NCI-H128 (cell line): ENCODE data around the gene DCAF7.

Source experiments
- DNase-seq: peaks from one replicate; lab custom pipeline; 2025; ENCODE audit not compliant: unreplicated experiment; lab: John Stamatoyannopoulos, UW

The DCAF7 gene

GRCh38 chr17:63579633-63580032 lies 29.4 kb downstream of the DCAF7 start:
- no peak for DNase-seq

GRCh38 chr17:63587770-63588169 lies 37.5 kb downstream of the DCAF7 start:
- no peak for DNase-seq

DNA sequence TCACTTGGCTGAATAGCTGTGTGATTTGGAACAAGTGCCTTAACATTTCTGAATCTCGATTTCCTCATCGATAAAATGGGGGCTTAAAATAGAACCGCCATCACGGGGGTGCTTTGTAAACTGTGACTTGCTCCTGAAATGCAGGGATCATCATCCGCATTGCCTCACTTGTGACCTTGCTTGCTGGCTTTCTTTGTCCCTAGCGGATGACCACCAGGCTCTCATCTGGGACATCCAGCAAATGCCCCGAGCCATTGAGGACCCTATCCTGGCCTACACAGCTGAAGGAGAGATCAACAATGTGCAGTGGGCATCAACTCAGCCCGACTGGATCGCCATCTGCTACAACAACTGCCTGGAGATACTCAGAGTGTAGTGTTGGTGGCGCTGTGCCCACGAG lies 38.5 kb downstream of the DCAF7 start:
- DNase-seq: no peak

- no peak for DNase-seq
Observed at GRCh38 chr17:63589646-63590045, 39.4 kb downstream of the DCAF7 start.

GRCh38 chr17:63592797-63593196 lies 42.5 kb downstream of the DCAF7 start:
- no peak for DNase-seq

DNA sequence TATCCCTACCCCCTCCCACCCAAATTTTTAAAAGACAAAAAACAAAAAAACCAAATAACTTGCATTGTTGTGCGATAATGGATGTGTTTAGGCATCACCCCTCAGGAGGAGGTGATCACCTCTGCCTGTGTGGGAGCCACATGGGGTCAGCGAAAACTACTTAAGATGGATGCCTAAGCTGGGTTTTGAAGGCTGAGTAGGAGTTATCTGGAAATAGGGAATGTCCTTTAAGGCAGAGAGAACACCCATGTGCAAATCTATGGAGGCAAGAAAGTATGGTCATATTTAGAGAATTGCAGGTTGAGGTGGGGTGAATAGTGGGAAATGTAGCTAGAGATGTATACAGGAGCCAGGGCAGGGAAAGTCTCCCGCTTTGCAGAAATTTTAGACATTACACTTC lies 44.9 kb downstream of the DCAF7 start:
- no peak for DNase-seq

DNA sequence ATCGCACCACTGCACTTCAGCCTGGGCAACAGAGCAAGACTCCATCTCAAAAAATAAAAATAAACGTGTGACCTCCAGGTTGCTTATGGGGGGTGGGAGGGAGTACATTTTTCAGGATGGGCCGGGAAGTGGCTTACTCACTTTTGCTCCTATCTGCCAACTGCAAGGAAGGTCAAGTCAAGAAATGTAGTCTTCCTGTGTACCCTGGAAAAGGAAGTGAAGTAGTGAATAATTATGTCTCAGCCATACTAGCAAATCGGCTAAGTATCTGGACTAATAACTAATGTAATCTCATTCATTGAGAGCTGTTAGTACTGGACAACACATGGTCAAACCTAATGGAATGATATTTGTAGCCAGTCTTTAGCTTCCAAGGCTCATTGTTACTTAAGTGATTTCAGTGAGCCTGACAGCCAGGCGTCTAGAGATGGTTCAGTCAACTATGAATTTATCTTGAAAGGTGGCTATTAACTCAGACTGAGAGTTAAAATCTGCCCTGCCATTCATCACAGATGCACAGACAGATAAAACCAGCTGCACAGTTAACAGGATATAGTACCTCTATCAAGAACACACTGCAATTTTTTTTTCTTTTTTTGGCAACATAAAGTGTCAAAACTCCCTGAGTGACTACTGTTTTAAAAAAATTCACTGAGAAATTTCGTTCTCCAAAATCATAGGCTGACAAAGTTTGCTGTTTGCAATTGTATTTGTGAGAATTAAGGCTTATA lies 46.7 kb downstream of the DCAF7 start:
- DNase-seq: no peak

GRCh38 chr17:63598281-63598680 lies 48.0 kb downstream of the DCAF7 start:
- no peak for DNase-seq

DNA sequence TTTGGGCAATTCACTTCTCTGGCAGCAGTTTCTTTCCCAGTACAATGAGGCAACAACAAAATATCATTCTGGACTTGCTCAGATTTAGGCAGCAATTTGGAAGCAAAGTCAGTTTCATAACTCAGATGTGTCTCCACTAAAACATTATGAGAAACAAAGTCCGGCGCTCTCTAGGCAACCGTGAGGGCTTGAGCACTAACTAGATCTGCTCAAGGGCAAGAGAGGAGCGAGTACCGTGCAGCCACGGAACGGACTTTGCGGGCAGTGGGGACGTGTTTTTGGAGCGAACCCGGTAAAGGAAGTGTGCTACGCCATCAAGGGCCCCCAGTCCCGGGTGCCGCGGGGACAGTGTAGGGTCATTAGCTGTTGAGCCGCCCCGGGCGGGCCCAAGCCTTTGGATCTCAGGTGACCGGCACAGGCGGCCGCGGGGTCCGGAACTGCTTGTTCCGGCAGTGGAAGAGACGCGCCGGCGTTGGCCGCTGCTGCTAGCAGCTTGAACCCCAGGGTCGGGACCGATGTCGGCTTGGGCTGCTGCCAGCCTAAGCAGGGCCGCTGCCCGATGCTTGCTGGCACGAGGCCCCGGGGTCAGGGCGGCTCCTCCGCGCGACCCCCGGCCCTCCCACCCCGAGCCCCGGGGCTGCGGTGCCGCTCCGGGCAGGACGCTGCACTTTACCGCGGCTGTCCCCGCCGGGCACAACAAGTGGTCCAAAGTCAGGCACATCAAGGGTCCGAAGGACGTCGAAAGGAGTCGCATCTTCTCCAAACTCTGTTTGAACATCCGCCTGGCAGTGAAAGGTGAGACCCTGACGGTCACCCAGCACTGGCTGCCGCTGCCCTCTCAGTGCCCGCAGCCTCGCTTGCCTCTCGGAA lies 50.5 kb downstream of the DCAF7 start, which contains the start of gene TACO1:
Gene TACO1, plus strand, starts transcription at position 327 of the 870 bp plus-strand sequence. Its CDS starts 189 bp downstream, at position 516.
- peak; percentile 32 for DNase-seq

DNA sequence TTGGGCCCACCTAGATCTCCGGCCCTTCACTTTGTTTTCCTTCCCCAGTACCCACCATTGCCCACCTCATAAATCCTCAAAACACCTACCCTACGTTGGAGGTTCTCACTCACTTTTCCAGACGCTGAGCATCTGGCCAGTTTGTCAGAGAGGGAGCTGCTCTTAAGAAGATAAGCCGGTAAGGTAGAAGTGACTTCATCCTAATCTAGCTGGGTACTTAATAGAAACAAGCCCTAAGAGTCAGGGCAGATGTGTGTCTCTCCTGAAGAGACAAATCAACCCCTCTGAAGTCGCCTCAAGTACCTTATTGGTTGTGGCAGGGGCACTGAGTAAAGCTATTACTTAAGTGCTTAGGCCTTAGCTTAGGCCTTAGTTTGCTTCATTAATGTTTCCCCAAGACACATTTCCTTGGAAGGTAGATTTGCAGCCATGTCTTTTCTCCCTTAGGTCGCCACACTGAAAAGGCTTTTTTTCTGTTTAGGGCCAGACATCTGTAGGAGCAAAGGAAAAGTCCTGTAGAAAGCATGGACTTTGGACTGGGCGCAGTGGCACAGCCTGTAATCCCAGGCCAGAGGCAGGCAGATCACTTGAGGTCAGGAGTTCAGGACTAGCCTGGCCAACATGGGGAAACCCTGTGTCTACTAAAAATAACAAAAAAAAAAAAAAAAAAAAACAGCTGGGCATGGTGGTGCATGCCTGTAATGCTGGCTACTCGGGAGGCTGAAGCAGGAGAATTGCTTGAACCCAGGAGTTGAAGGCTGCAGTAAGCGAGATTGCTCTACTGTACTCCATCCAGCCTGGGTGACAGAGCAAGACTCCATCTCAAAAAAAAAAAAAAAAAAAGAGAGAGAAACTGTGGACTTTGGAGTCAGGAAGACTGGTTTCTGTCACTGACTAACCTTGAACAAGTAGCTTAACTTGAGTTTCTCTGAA lies 51.4 kb downstream of the DCAF7 start:
- DNase-seq: no peak

- DNase-seq: no peak
Observed at GRCh38 chr17:63609816-63610573, 59.7 kb downstream of the DCAF7 start.

DNA sequence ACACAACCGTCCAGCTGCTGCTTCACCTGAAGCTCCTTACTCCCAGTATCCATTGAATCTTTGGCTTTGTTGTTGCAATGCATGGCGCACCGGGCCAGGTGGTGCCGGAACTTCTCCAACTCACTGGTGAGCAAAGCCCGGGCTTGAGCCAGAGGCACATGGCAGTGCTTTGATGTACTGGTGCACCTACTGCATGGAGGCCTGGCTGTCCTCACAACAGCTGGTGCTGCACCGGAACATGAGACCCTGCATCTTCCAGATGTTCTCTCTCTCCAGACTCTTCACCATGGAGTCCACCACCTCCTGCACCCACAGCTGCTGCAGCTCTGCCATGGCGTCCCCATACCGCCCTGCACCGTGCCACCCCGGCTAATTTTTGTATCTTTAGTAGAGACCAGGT lies 60.6 kb downstream of the DCAF7 start:
- DNase-seq: no peak

DNA sequence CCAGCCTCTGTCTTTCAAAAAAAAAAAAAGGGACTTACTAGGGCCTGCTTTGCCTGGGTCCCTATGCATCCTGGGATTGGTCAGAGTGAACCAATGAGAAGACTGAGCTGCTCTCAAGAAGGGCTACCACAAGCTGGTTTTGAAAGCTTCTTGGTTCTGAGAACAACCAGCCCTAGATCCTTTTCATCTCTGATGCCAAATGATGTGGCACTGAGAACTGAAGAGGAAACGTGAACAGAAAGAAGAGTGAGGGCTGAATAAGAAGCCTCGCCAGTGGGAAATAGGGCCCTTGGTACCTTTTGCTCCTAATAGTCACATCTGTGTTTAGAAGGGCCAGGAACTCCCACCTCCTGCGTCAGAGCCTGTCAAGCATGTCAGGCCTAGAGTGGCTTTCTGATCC lies 61.1 kb downstream of the DCAF7 start:
- no peak for DNase-seq

DNA sequence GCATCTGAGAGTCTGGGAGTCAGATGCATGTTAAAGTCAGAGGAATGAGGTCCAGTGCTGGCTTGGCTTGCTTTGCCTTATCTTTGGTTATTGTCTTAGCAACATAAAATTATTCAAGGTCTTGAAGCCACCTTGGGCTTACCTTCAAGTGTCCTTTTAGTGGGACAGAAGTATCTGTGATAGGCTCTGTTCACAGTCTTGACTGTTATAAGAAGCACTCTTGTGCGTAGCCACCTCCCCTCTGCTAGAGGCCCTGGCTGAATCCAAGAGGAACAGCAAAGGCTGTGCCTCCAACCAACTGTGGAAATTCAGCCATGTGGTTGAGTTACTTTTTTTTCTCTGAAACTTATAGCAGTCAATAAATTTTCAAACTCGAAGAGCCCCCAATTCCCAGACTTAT lies 63.4 kb downstream of the DCAF7 start:
- no peak for DNase-seq

DNA sequence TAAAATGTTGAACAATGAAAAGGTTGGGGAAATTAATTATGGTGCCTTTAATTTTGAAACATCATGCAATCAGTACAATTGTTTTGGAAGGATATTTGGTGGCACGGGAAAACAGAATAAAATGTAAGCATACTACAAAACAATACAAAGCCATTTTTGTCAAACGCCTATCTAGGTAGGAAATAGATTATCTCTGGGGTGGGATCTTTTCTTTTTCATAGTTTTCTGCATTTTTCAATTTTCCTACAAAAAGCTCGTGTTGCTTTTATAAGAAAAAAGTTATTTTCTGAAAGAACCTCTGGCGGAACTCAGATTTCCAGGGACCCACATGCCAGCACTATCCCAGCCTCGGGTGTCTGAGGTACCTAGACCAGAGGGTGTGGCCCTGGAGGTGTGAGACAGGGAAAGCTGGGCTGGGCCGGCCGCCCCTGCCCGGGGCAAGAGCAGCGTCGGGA lies 71.0 kb downstream of the DCAF7 start:
- DNase-seq: no peak

DNA sequence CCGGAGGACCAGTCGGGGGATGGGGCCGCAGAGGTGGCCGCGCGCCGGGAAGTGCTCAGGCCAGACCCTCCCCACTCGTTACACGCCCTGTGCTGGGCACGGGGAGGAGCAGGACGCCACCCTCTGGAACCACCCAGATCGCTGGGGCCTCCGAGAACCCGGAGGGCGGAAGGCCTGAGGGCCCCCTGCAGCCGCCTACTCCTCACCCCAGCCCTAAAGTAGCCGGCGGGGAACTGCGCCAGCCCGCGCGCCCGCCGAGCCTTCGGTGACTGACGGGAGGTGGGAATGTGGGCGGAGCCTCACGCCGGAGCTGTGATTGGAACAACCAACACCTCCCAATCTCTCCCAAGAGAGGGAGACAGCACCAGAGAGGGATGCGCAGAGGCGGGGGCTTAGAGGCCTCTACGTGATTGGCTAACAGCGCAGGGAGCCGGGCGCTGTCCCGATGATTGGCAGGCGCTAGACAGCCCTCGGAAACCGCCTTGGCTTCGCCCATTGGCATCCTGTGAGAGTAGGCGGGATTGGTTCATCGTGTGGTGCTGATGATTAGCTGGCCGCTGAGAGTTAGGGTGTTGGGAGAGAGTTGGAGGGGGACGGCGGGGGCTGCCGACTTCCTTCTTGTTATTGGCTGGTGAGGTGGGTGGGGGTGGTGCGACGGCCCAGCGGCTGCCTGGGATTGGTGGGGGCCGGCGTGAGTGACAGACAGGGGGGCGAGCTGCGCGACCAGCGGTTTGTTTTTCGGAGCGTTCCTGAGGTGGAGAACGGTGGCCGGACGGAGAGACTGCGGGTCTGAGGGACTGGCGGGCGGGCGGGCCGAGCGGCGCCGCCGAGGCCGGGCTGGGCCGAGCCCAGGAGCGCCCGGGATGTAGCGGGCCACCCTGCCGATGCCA lies 71.7 kb downstream of the DCAF7 start, which contains the start of gene MAP3K3:
Gene MAP3K3, plus strand, starts transcription at position 734 of the 890 bp plus-strand sequence. CDS start 343 bp downstream, outside the sequence.
- peak; percentile 97 for DNase-seq

DNA sequence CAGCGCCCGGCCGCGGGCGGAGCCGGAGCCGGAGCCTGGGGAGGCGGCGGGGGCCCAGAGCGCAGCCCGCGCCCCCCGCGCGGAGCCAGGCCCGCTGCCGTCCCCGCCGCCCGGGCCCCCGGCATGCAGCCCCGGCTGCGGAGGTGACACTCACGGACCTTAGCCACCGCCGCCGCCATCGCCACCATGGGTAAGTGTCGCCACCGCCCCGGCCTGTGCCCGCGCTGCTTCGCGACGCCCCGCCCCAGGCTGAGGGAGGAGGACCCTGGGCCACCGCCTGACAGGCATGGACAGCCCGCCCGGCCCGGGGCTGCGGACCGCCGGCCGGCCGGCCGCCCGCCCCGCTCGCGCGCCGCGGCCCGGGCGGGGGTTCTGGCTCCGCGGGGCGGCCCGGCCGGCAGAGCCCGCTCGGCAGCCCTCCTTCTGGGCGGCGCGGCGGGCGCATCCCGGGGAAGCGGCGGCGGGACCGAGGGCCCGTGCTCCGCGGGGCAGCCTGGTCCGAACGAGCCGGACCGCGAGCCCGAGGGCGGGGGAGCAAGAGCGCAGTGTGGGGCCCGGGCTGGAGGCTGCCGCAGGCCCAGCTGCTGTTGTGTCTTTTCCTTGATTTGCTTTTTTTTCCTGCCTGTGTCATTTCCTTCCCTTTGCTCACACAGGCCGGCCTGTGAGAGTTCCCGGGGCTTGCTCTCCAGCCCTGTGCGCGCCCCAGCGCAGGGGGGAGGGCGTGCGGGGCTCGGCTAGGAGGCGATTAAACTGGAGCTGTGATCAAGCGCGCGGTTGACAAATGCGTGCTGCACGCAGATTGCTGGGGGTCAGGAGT lies 72.5 kb downstream of the DCAF7 start:
- DNase-seq: no peak

- DNase-seq: no peak
Observed at GRCh38 chr17:63623786-63624530, 73.7 kb downstream of the DCAF7 start.
